GM12875 (cell line): Measurements from ENCODE around the gene ADGRA1.
"Not testable (repeated sequence)": the region's sequence is repeated elsewhere in the genome, so short reads cannot be mapped to it uniquely, and the experiment has no call there.

Experiments used
- H3K4me3 ChIP-seq: one replicate; pipeline ENCODE4 v1.5.1; 2011; ENCODE audit warnings: low read depth, low read length, control low read depth
- CTCF ChIP-seq: IDR thresholded peaks from 2 replicates; pipeline ENCODE4 v1.5.1; 2011; ENCODE audit warnings: low read depth, mild to moderate bottlenecking, control low read depth, inconsistent platforms, low read length, moderate library complexity, borderline replicate concordance; ENCODE audit not compliant: insufficient read depth

Gene ADGRA1

GRCh38 chr10:133133471-133134231 lies 45.9 kb downstream of the ADGRA1 start:
- no peak for TF ChIP-seq CTCF
- H3K4me3 ChIP-seq = no peak overlapping the region

- TF ChIP-seq CTCF = no peak
- no peak overlapping the region for H3K4me3 ChIP-seq
Measured at GRCh38 chr10:133134411-133135115, 46.8 kb downstream of the ADGRA1 start.

GRCh38 chr10:133135116-133135465 lies 47.4 kb downstream of the ADGRA1 start:
- H3K4me3 ChIP-seq = no peak overlapping the region
- TF ChIP-seq CTCF = no peak

GRCh38 chr10:133137486-133138145 lies 49.9 kb downstream of the ADGRA1 start:
- not testable (repeated sequence) for H3K4me3 ChIP-seq

GRCh38 chr10:133139551-133140065 lies 51.9 kb downstream of the ADGRA1 start:
- TF ChIP-seq CTCF = no peak
- H3K4me3 ChIP-seq = no peak overlapping the region

GRCh38 chr10:133140417-133141143 lies 52.9 kb downstream of the ADGRA1 start:
- H3K4me3 ChIP-seq = no peak overlapping the region
- TF ChIP-seq CTCF = no peak
